ENCODE measurements around the gene TTC1.
"Not testable (repeated sequence)": the region's sequence is repeated elsewhere in the genome, so short reads cannot be mapped to it uniquely, and the experiment has no call there.

The TTC1 gene

GRCh38 chr5:160042671-160043070 is 33.7 kb downstream of the TTC1 start:
- no peak for DNase-seq

GRCh38 chr5:160044391-160044804 is 35.5 kb downstream of the TTC1 start:
- DNase-seq: no peak

- peak; percentile 21 for DNase-seq
Observed at GRCh38 chr5:160044967-160045366, 36.0 kb downstream of the TTC1 start.

- no peak for DNase-seq
Observed at GRCh38 chr5:160047423-160047822, 38.5 kb downstream of the TTC1 start.

GRCh38 chr5:160048131-160048530 is 39.2 kb downstream of the TTC1 start:
- DNase-seq: no peak

GRCh38 chr5:160049099-160049498 is 40.2 kb downstream of the TTC1 start:
- no peak for DNase-seq

GRCh38 chr5:160054047-160054446 is 45.1 kb downstream of the TTC1 start:
- peak; percentile 80 for DNase-seq

GRCh38 chr5:160054831-160055230 is 45.9 kb downstream of the TTC1 start:
- peak; percentile 63 for DNase-seq

- DNase-seq: no peak
Observed at GRCh38 chr5:160057256-160057655, 48.3 kb downstream of the TTC1 start.

- no peak for DNase-seq
Observed at GRCh38 chr5:160060001-160060400, 51.1 kb downstream of the TTC1 start.

- no peak for DNase-seq
Observed at GRCh38 chr5:160061770-160062169, 52.8 kb downstream of the TTC1 start.

GRCh38 chr5:160064417-160064810 is 55.5 kb downstream of the TTC1 start:
- DNase-seq: no peak

- no peak for DNase-seq
Observed at GRCh38 chr5:160064995-160065614, 56.2 kb downstream of the TTC1 start.

- DNase-seq: not testable (repeated sequence)
Observed at GRCh38 chr5:160069120-160069519, 60.2 kb downstream of the TTC1 start.

- DNase-seq: no peak
Observed at GRCh38 chr5:160071516-160071915, 62.6 kb downstream of the TTC1 start.

- DNase-seq: no peak
Observed at GRCh38 chr5:160071916-160072315, 63.0 kb downstream of the TTC1 start.

GRCh38 chr5:160075073-160075472 is 66.1 kb downstream of the TTC1 start:
- no peak for DNase-seq

GRCh38 chr5:160076997-160077396 is 68.1 kb downstream of the TTC1 start:
- DNase-seq: no peak

- DNase-seq: no peak
Observed at GRCh38 chr5:160079753-160080152, 70.8 kb downstream of the TTC1 start.

GRCh38 chr5:160081495-160081894 is 72.6 kb downstream of the TTC1 start:
- no peak for DNase-seq

GRCh38 chr5:160082614-160083500 is 73.9 kb downstream of the TTC1 start:
- DNase-seq: peak; percentile 96

- DNase-seq: peak; percentile 56
Observed at GRCh38 chr5:160083501-160083900, 74.6 kb downstream of the TTC1 start.

- no peak for DNase-seq
Observed at GRCh38 chr5:160084144-160084543, 75.2 kb downstream of the TTC1 start.

GRCh38 chr5:160087199-160087598 is 78.3 kb downstream of the TTC1 start:
- DNase-seq: no peak
